CD4-positive, alpha-beta T cell (primary cell): ENCODE results near the gene IP6K3. TPM values are rescaled to one million over a fixed set of nuclear protein-coding genes. Genes with fewer than 3 reads are reported as not detected.

Experiments
- ATAC-seq: fragments of 200-7000 bp; cut with Tn5 transposase; one replicate; pipeline ENCODE4 v1.10.0; 2022; ENCODE audit warnings: mild to moderate bottlenecking; ENCODE audit not compliant: poor library complexity
- CTCF ChIA-PET: fragments of 350-600 bp; sonication (Branson Sonifier 250); formaldehyde crosslinking; loops from one replicate; lab custom pipeline; 2021; ENCODE audit warnings: antibody characterized with exemption, inconsistent platforms; lab: Charles Lee
- POLR2A ChIA-PET: fragments of 350-600 bp; sonication (Branson Sonifier 250); formaldehyde crosslinking; loops from one replicate; lab custom pipeline; 2021; ENCODE audit warnings: antibody characterized with exemption, inconsistent platforms; lab: Charles Lee
- DNase-seq, 14 experiments: peaks; one replicate each; pipeline ENCODE4 v3.0.0-alpha.2; 2013 to 2020; ENCODE audit warnings: mixed read lengths in 2 of 14
- H3K27ac ChIP-seq, 2 donors: one replicate each; pipeline versions ENCODE4 v1.5.1 to v1.7.0; 2013; ENCODE audit warnings: low read length in 2 of 2, low read depth in 1 of 2, mild to moderate bottlenecking in 1 of 2
- H3K27me3 ChIP-seq, 2 experiments: 1 replicate in 1 of 2; 2 replicates in 1 of 2; pipeline versions ENCODE4 v1.6.1 to v1.7.0; 2013; ENCODE audit warnings: low read length in 2 of 2, control low read depth in 1 of 2, mild to moderate bottlenecking in 1 of 2, moderate library complexity in 1 of 2; ENCODE audit not compliant: insufficient read depth in 2 of 2, control insufficient read depth in 1 of 2
- H3K36me3 ChIP-seq: one replicate; pipeline ENCODE4 v1.6.1; 2013; ENCODE audit warnings: low read length, control low read depth; ENCODE audit not compliant: insufficient read depth
- H3K4me1 ChIP-seq: one replicate; pipeline ENCODE4 v1.6.1; 2013; ENCODE audit warnings: low read length, control low read depth; ENCODE audit not compliant: insufficient read depth
- H3K4me3 ChIP-seq: one replicate; pipeline ENCODE4 v1.5.1; 2013; ENCODE audit warnings: mild to moderate bottlenecking, low read length, moderate library complexity
- H3K9me3 ChIP-seq, 2 experiments: 1 replicate in 1 of 2; 2 replicates in 1 of 2; pipeline versions ENCODE4 v1.6.1 to v1.7.0; 2013; ENCODE audit warnings: low read length in 2 of 2, mild to moderate bottlenecking in 2 of 2, control low read depth in 1 of 2, moderate library complexity in 1 of 2; ENCODE audit not compliant: control insufficient read depth in 1 of 2, insufficient read depth in 1 of 2
- H3K27ac Mint-ChIP-seq: one replicate; pipeline ENCODE4 v1.8.0; 2020; ENCODE audit warnings: mixed read lengths
- H3K27me3 Mint-ChIP-seq: one replicate; pipeline ENCODE4 v1.8.0; 2021; ENCODE audit warnings: mixed read lengths
- H3K36me3 Mint-ChIP-seq: one replicate; pipeline ENCODE4 v1.8.0; 2021; ENCODE audit warnings: low read depth, mixed read lengths
- H3K4me1 Mint-ChIP-seq: one replicate; pipeline ENCODE4 v1.8.0; 2021; ENCODE audit warnings: low read depth, mixed read lengths
- H3K4me3 Mint-ChIP-seq: one replicate; pipeline ENCODE4 v1.8.0; 2020; ENCODE audit warnings: mild to moderate bottlenecking, mixed read lengths
- H3K9me3 Mint-ChIP-seq: one replicate; pipeline ENCODE4 v1.8.0; 2020; ENCODE audit warnings: mixed read lengths
- intact Hi-C, 2 experiments: fragments of 100-400 bp; cut with DNase I in 1 of 2; cut with micrococcal nuclease in 1 of 2; formaldehyde crosslinking; loops; one replicate each; pipeline versions ENCODE4 v1.15.1 to v1.9.0; 2023 to 2025; cut with DNase I, micrococcal nuclease
- total RNA-seq, 174 experiments: library from RNA in 2 of 174; stranded (reverse) in 2 of 174; gene quantifications; one replicate each; pipeline ENCODE4 v1.2.3 and lab custom pipeline; 2021 to 2026
- TF ChIP-seq, protein P1 (sequence below): fragments of 200-600 bp; IDR thresholded peaks from one replicate; pipeline ENCODE4 v1.8.0; 2022; ENCODE audit warnings: antibody characterized with exemption, mild to moderate bottlenecking

Gene IP6K3
- total RNA-seq, 2 experiments from 2014 or later, result not detected

DNA sequence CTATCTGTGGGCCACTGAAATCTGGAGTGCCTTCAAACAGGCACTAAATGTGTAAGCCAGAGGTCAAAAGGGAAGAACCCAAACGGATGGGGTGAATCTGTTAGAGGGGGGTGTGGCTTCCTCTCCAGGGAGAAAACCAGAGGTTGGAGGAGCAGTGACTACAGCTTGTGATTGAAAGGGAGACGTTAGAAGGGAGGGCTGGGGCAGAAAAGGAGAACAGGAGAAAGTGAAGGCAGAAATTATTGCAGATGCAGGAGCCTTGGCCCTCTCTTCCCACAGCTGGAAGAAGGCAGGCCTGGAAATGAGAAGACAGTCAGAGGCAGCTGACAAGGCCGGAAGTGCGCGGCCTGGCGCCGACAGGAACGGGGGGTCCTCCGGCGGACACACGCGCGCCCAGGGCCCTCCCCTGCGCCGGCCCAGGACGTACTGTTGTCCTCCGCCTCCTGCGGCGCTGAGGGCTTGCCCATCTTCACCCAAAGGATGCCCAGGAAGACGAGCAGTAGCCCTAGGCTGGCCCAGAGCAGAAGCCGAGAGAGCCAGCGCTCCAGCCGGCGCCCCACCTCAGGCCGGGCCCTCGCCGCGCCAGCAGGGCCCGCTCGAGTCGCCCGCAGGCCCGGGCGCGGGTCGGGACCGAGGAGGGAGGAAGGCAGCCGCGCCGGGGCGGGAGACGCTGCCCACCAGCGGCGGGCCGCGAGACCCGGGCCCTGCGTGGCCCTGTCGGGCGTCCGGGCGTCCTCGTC is 41.4 kb upstream of the IP6K3 start:
- Mint-ChIP-seq H3K4me3 (peak overlapping the region; percentile 94), H3K27ac (peak overlapping the region; percentile 94), H3K27me3 (no peaks in the 10 kb centered on the region), H3K4me1 (peaks cover 55% of the 10 kb centered on the region), H3K9me3 (no peaks in the 10 kb centered on the region), H3K36me3 (peaks cover 52% of the 10 kb centered on the region)
- H3K27me3 ChIP-seq, result no peaks in the 10 kb centered on the region
- POLR2A ChIA-PET, result interaction anchor here (0.6 to 2.5 kb wide), 20 partner anchors 9 to 942 kb away, joined by 3 to 14 read pairs (median 4); partner anchors contain the start of genes BAK1, ITPR3, SMIM29 and UQCC2
- intact Hi-C loops, result loop anchor here (5.0 to 10.0 kb wide), 6 partner anchors 117 to 737 kb away; partner anchors contain the start of genes B3GALT4 (in 1 of the 2), RPS10 (in 1 of the 2), RPS18 (in 1 of the 2) and SMIM29 (in 1 of the 2)
- ATAC-seq (peak; percentile 50), DNase-seq (peak; percentile 17 to 80 (median 40))
- H3K9me3 ChIP-seq, result no peaks in the 10 kb centered on the region
- TF ChIP-seq, protein P1, sequence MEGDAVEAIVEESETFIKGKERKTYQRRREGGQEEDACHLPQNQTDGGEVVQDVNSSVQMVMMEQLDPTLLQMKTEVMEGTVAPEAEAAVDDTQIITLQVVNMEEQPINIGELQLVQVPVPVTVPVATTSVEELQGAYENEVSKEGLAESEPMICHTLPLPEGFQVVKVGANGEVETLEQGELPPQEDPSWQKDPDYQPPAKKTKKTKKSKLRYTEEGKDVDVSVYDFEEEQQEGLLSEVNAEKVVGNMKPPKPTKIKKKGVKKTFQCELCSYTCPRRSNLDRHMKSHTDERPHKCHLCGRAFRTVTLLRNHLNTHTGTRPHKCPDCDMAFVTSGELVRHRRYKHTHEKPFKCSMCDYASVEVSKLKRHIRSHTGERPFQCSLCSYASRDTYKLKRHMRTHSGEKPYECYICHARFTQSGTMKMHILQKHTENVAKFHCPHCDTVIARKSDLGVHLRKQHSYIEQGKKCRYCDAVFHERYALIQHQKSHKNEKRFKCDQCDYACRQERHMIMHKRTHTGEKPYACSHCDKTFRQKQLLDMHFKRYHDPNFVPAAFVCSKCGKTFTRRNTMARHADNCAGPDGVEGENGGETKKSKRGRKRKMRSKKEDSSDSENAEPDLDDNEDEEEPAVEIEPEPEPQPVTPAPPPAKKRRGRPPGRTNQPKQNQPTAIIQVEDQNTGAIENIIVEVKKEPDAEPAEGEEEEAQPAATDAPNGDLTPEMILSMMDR, result no peak
- H3K4me3 ChIP-seq, result peak overlapping the region; percentile 53
- peaks cover 50% of the 10 kb centered on the region for H3K4me1 ChIP-seq
- CTCF ChIA-PET, result interaction anchor here (1.8 to 2.7 kb wide), 2 partner anchors 17 to 77 kb away, joined by 6 to 9 read pairs; partner anchors contain the start of gene UQCC2
- peak overlapping the region; percentile 50 to 87 for H3K27ac ChIP-seq
- H3K36me3 ChIP-seq, result peaks cover 39% of the 10 kb centered on the region

DNA sequence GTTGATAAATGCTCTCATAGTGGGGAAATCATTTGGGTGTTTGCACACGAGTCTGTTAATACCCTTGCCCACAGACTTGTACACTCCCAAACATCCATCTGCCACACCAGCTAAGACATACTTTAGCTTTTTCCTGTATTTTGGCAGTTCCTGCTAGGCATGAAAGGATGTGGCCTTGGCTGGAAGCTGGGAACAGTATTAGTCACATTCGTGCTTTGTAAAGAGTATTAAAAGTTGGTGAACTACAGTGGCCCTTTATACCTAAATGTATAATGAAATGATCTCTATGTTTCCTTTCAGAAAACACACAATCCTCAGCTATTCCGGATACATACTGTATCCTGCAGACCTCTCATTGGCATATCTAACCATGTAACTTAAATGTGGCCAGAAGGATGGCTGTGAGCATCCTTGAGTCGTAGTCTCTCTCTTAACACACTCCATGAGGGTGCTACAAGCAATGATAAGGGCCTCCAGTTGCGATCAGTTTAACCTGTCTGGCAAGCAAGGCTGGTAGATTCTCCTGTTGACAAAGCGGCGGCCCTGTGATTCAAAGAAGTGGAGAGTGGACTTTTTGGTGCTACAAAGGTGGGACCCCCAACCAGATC is 40.7 kb upstream of the IP6K3 start:
- Mint-ChIP-seq H3K4me1 (peaks cover 60% of the 10 kb centered on the region), H3K27ac (peak overlapping the region; percentile 94), H3K27me3 (no peaks in the 10 kb centered on the region), H3K4me3 (peak overlapping the region; percentile 94), H3K9me3 (no peaks in the 10 kb centered on the region), H3K36me3 (peaks cover 59% of the 10 kb centered on the region)
- ATAC-seq (no peak), DNase-seq (no peak)
- Histone ChIP-seq H3K27me3 (no peaks in the 10 kb centered on the region), H3K4me1 (peaks cover 53% of the 10 kb centered on the region), H3K27ac (peak overlapping the region; percentile 50 to 87), H3K9me3 (no peaks in the 10 kb centered on the region), H3K36me3 (peaks cover 46% of the 10 kb centered on the region), H3K4me3 (peak overlapping the region; percentile 53)
- CTCF ChIA-PET, result interaction anchor here (1.8 to 2.7 kb wide), 2 partner anchors 16 to 76 kb away, joined by 6 to 9 read pairs; partner anchors contain the start of gene UQCC2
- TF ChIP-seq, protein P1, result no peak
- intact Hi-C loops, result loop anchor here (5.0 to 10.0 kb wide), 6 partner anchors 117 to 737 kb away; partner anchors contain the start of genes B3GALT4 (in 1 of the 2), RPS10 (in 1 of the 2), RPS18 (in 1 of the 2) and SMIM29 (in 1 of the 2)
- POLR2A ChIA-PET, result interaction anchor here (1.0 to 2.5 kb wide), 12 partner anchors 8 to 462 kb away, joined by 3 to 14 read pairs (median 6); partner anchors contain the start of genes BAK1, ITPR3, SMIM29 and UQCC2

- Mint-ChIP-seq H3K4me3 (peak overlapping the region; percentile 94), H3K9me3 (no peaks in the 10 kb centered on the region), H3K36me3 (peaks cover 66% of the 10 kb centered on the region), H3K27ac (peak overlapping the region; percentile 65), H3K4me1 (peaks cover 66% of the 10 kb centered on the region), H3K27me3 (no peaks in the 10 kb centered on the region)
- TF ChIP-seq, protein P1, result no peak
- ChIA-PET CTCF (interaction anchor here (1.8 to 2.7 kb wide), 2 partner anchors 15 to 75 kb away, joined by 6 to 9 read pairs; partner anchors contain the start of gene UQCC2), POLR2A (interaction anchor here (1.2 to 2.5 kb wide), 4 partner anchors 16 to 216 kb away, joined by 3 to 14 read pairs (median 8); partner anchors contain the start of gene UQCC2)
- Histone ChIP-seq H3K36me3 (peaks cover 53% of the 10 kb centered on the region), H3K9me3 (no peaks in the 10 kb centered on the region), H3K4me1 (peaks cover 53% of the 10 kb centered on the region), H3K4me3 (no peak overlapping the region), H3K27ac (no peak overlapping the region), H3K27me3 (no peaks in the 10 kb centered on the region)
- intact Hi-C loops, result loop anchor here (5.0 to 10.0 kb wide), 6 partner anchors 118 to 738 kb away; partner anchors contain the start of genes B3GALT4 (in 1 of the 2), RPS10 (in 1 of the 2), RPS18 (in 1 of the 2) and SMIM29 (in 1 of the 2)
- no peak for DNase-seq
- ATAC-seq, result no peak
Measured at GRCh38 chr6:33786736-33787135, 40.0 kb upstream of the IP6K3 start.
